GM18909 (cell line): ENCODE results near the gene YWHAE.
"Not testable (repeated sequence)": the region's sequence is repeated elsewhere in the genome, so short reads cannot be mapped to it uniquely, and the experiment has no call there.

Source experiments
- ATAC-seq: cut with Tn5 transposase; IDR thresholded peaks from one replicate; pipeline ENCODE4 v1.9.1; 2021; ENCODE audit warnings: mild to moderate bottlenecking; ENCODE audit not compliant: unreplicated experiment, poor library complexity

YWHAE gene

GRCh38 chr17:1375615-1376014 lies 24.4 kb downstream of the YWHAE start:
- no peak for ATAC-seq

GRCh38 chr17:1374431-1375177 lies 25.4 kb downstream of the YWHAE start:
- ATAC-seq = no peak

GRCh38 chr17:1373707-1374237 lies 26.2 kb downstream of the YWHAE start:
- no peak for ATAC-seq

DNA sequence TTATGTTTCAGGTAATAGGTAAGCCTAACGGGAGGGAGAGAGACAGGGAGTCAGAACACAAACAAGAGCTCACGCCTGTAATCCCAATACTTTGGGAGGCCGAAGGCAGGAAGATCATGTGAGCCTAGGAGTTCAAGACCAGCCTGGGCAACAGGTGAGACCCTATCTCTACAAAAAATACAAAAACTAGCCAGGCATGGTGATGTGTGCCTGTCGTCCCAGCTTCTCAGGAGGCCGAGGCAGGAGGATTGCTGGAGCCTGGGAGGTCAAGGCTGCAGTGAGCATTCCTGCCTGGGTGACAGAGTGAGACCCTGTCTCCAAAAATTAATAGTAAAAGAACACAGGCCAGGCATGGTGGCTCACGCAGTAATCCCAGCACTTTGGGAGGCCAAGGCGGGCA lies 27.4 kb downstream of the YWHAE start:
- ATAC-seq = no peak

GRCh38 chr17:1371893-1372590 lies 28.0 kb downstream of the YWHAE start:
- ATAC-seq = no peak

DNA sequence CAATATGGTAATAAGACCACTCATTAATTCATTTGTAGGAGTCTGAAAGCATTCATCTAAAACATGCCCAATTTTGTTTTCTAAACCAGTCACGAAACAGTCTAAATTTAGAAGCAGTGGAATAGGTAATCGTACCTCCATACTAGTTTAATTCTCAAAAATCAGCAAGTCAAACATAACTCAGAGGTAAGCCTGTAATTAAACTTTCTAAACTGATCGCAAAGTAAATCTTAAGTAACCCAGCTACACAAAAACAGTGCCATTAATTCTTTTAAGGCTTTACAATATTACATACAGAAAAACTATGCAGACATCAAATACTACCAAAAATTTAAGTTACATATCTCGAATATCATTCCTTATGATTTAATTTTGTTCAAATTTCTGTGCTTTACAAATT lies 31.4 kb downstream of the YWHAE start:
- ATAC-seq = no peak

DNA sequence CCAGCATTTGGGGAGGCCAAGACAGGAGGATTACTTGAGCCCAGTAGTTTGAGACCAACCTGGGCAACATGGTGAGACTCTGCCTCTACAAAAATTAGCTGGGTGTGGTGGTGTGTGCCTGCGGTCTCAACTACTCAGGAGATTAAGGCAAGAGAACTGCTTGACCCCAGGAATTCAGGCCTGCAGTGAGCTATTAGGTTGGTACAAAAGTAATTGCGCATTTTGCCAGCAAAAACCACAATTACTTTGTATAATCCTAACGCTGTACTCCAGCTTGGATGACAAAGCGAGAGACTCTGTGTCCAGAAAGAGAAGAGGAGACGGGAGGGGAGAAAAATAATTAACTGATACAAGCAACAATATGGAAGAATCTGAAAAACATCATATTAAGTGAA lies 32.7 kb downstream of the YWHAE start:
- no peak for ATAC-seq

DNA sequence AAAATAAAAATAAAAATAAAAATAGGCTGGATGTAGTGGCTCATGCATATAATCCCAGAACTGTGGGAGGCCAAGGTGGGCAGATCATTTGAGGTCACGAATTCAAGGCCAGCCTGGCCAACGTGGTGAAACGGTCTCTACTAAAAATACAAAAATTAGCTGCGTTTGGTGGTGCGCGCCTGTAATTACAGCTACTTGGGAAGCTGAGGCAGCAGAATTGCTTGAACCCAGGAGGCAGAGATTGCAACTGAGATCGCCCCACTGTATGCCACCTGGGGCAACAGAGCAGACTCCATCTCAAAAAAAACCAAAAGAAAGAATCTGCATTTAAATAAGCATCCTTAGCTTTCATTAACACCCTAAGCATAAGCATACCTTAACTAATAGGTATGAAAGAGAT lies 33.8 kb downstream of the YWHAE start:
- ATAC-seq = no peak

GRCh38 chr17:1365445-1366039 lies 34.5 kb downstream of the YWHAE start:
- no peak for ATAC-seq

DNA sequence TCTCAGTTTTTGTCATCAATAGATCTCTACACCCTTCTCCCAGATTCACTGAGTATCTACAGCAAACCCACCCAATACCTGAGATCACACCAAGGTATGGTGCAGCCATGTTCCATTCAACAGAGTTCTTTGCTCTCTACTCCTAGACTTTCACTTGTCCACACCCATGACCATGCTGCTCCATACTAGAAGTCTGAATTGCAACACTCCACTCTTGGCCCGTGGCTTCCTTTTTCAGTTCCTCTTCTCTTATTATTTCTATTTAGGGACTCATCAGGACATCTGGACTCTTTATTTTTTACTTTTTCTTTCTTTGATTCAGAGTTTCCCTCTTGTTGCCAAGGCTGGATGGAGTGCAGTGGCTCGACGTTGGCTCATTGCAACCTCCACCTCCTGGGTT lies 37.1 kb downstream of the YWHAE start:
- ATAC-seq = no peak

DNA sequence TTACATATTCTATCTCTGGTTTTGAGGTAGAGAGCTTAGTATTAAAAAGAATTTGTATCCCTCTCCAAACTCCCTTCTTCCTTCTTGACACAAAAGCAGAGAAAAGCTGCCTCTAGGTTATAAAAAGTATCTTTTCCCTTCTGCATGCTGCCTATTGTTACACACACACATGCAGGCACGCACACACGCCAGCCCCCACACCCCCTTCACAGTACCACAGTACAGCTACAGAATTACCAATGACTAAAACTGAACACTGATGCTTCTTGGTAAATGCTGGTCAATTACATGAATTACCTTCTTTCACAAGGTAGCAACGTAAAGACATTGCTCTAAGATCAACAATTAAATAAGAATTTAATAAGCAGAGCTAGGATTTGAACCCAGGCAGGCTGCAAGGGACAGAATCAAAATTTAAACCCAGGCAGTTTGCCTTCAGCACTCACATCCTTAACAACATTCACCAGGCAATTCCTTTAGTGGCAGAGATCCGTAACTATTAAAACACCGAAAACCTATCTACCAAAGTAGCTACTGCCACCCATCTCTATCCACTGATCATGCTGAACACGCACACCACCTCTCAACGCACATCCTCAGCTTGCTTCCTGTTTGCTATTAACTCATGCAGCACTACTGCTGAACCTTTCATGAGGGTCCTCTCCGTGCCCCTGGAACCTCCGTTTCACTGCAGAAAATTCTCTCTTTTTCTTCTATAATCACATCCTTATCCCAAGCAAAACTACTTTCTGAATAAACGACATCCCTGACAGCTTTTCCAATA lies 37.8 kb downstream of the YWHAE start:
- no peak for ATAC-seq

DNA sequence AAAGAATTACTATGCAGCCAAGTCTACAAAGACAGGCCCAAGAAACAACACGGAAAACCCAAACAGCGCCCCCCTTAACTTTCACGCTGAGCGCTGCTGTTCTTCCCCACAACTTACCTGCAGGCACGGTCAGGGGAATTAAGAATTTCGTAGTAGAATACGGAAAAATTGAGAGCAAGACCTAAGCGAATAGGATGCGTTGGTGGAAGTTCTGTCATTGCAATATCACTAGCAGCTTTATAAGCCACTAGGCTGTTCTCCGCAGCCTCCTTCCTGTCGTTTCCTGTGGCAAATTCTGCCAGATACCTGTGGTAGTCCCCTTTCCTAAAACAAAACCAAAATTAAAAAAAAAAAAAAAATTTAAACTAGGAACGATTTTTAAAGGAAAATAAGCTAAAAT lies 39.0 kb downstream of the YWHAE start:
- no peak for ATAC-seq

- ATAC-seq = not testable (repeated sequence)
These were observed 39.7 kb downstream of the YWHAE start for GRCh38 chr17:1360315-1360714.

- ATAC-seq = no peak
These were observed 46.0 kb downstream of the YWHAE start for GRCh38 chr17:1354030-1354429.

DNA sequence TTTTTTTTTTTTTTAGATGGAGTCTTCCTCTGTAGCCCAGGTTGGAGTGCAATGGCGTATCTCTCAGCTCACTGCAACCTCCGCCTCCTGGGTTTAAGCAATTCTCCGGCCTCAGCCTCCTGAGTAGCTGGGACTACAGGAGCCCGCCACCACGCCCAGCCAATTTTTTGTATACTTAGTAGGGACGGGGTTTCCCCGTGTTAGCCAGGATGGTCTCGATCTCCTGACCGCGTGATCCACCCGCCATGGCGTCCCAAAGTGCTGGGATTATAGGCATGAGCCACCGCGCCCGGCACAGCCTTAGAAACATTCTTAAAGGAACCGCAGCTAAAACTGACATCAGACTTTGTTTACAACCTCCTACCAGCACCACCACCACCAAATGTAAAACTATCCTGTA lies 47.5 kb downstream of the YWHAE start:
- ATAC-seq = not testable (repeated sequence)

DNA sequence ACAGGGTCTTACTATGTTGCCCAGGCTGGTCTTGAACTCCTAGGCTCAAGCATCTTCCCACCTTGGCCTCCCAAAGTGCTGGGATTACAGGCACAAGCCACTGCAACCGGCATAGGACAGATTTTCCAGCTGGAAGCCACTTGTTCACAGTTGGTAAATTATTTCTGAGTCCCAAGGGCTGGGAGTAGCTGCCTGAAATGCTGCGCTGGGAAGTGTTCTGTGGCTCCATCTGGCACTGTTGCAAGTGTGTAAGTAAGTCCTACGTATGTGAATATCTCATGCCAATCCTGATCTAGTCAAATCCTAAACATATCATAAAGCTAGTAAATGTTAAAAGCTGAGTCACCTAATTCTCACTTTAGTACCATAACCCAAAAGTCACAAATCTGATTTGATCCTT lies 48.1 kb downstream of the YWHAE start:
- no peak for ATAC-seq

- no peak for ATAC-seq
These were observed 48.7 kb downstream of the YWHAE start for GRCh38 chr17:1351275-1351674.

DNA sequence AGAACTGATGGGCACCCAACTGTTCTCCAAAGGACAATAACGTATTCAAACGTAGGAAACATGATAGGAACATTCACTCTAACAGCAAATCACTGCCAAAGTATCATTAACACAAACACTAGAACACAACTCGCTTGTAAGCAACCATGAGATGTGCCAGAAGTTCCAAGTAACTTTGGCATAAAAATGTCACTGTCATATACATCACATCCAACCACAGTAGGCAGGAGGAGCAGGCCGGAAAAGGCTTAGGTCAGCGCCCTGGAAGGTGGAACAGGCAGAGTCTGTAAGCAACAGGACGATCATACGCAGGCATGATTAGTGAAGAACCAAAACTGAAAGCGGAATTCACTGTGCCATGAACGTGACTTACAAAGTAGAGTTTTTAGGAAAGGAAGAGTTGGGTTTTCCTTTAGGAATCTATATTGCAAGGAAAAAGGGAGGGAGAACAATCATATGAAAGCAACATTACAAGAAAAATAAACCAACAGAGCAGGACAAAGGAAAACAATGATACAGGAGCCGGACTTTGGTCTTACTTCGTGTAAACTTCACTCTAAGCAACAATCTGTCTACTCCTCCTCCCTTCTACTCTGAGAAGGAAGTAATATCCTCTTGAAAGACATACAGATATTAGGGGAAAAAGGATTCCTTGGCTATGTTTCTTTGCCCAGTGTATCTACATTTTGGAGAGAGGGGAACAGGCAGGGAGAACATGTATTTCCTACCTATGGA lies 52.3 kb downstream of the YWHAE start:
- no peak for ATAC-seq

GRCh38 chr17:1344521-1344920 lies 55.5 kb downstream of the YWHAE start:
- no peak for ATAC-seq

- ATAC-seq = no peak
These were observed 56.5 kb downstream of the YWHAE start for GRCh38 chr17:1343554-1343953.
